Prostate gland (tissue), 2 donors: ENCODE results near the gene SLC1A7. TPM values are rescaled to one million over a fixed set of nuclear protein-coding genes. Genes with fewer than 3 reads are reported as not detected.

ENCODE experiments used
- DNase-seq: peaks from one replicate; pipeline ENCODE4 v3.0.0-alpha.2; 2019; ENCODE audit warnings: low spot score
- H3K27ac ChIP-seq, 2 donors: fragments of 200-600 bp; sonication (generic); 2 replicates each; pipeline ENCODE4 v1.5.1; 2017 to 2019
- H3K27me3 ChIP-seq: fragments of 200-600 bp; sonication (generic); replicated peaks from 2 replicates; pipeline ENCODE4 v1.5.1; 2019; ENCODE audit not compliant: insufficient read depth
- H3K36me3 ChIP-seq, 2 donors: fragments of 200-600 bp; sonication (generic); 1 replicate in 1 of 2; 2 replicates in 1 of 2; pipeline versions ENCODE4 v1.5.1 to v1.8.1; 2017 to 2019
- H3K4me1 ChIP-seq: fragments of 200-600 bp; sonication (generic); replicated peaks from 2 replicates; pipeline ENCODE4 v1.5.1; 2019
- H3K4me3 ChIP-seq, 2 donors: fragments of 200-600 bp; sonication (generic); 2 replicates each; pipeline ENCODE4 v1.5.1; 2017 to 2019
- H3K9me3 ChIP-seq: fragments of 200-600 bp; sonication (generic); 2 replicates; pipeline ENCODE4 v1.5.1; 2017
- POLR2A ChIP-seq: fragments of 450-650 bp; IDR thresholded peaks from one replicate; pipeline ENCODE4 v1.6.1; 2016; ENCODE audit warnings: antibody characterized with exemption, mild to moderate bottlenecking
- POLR2AphosphoS5 ChIP-seq: sonication (generic); formaldehyde crosslinking; IDR thresholded peaks from one replicate; pipeline ENCODE4 v1.6.1; 2017; ENCODE audit warnings: antibody characterized with exemption
- WGBS: methylation state at CpG from one replicate; pipeline ENCODE4 v1.1.5; 2018; 5-methylcytosine and 5-hydroxymethylcytosine counted together
- intact Hi-C: fragments of 100-400 bp; cut with DNase I; formaldehyde crosslinking; loops from one replicate; pipeline ENCODE4 v1.14.2; 2022
- total RNA-seq, 2 donors: library from RNA; depleted of rRNA; stranded (reverse); fragments of >200 nt; gene quantifications; one replicate each; pipeline ENCODE4 v1.1.0, GENCODE V29; 2016
- TF ChIP-seq, protein P1 (sequence below), 4 experiments: fragments of 200-600 bp in 2 of 4; fragments of 450-650 bp in 2 of 4; sonication (generic) in 2 of 4; IDR thresholded peaks; 1 replicate in 3 of 4; 2 replicates in 1 of 4; pipeline ENCODE4 v1.5.1; 2016 to 2019; ENCODE audit warnings: antibody characterized with exemption in 4 of 4, mild to moderate bottlenecking in 2 of 4, moderate library complexity in 2 of 4

SLC1A7 gene
- total RNA-seq, 2 donors from 2014 or later = 1.8 TPM; not detected in 1

DNA sequence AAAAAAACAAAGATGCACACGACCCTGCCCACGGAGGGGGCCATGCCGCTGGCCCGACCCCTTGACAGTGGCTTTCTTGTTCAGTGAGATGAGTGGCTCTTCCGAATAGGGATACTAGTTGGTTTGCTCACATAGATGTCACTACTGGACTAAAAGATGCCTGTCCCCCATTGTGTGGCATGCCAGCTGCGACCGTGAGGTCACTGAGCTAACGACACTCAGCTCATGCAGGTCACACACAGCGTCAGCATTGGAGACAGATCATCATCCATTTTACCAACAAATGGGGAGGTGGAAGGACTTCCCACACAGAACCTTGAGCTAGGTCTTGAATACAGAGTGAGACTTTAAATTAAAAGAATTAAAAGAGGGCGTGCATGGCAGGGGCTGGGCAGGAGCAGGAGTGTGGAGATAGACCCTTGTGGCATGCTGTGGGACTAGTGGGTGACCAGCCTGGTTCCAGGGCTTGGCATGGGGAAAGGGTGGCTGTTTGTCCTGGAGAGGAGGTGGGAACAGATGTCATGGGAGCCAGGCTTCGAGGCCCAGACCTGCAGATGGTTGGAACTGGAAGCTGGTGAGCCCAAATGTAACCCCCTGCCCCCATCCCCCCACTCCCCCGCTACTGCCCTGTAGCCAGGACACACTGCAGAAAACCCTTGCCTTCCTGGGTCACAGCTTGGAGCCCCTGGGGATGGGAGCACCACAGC, 12.4 kb downstream of the SLC1A7 start:
- 83% methylated on average over 11 of the region's 12 CpGs for WGBS
- Histone ChIP-seq H3K27me3 (no peaks in the 10 kb centered on the region), H3K36me3 (no peaks in the 10 kb centered on the region), H3K9me3 (no peaks in the 10 kb centered on the region), H3K27ac (peak overlapping the region in 1 of 2 donors; percentile 41), H3K4me1 (no peaks in the 10 kb centered on the region), H3K4me3 (no peak overlapping the region)
- TF ChIP-seq POLR2A (no peak), POLR2AphosphoS5 (no peak)
- TF ChIP-seq, protein P1, sequence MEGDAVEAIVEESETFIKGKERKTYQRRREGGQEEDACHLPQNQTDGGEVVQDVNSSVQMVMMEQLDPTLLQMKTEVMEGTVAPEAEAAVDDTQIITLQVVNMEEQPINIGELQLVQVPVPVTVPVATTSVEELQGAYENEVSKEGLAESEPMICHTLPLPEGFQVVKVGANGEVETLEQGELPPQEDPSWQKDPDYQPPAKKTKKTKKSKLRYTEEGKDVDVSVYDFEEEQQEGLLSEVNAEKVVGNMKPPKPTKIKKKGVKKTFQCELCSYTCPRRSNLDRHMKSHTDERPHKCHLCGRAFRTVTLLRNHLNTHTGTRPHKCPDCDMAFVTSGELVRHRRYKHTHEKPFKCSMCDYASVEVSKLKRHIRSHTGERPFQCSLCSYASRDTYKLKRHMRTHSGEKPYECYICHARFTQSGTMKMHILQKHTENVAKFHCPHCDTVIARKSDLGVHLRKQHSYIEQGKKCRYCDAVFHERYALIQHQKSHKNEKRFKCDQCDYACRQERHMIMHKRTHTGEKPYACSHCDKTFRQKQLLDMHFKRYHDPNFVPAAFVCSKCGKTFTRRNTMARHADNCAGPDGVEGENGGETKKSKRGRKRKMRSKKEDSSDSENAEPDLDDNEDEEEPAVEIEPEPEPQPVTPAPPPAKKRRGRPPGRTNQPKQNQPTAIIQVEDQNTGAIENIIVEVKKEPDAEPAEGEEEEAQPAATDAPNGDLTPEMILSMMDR (IDR thresholded peaks at IDR 0.05) = no peak
- DNase-seq = no peak
- intact Hi-C loops = no loop called here

DNA sequence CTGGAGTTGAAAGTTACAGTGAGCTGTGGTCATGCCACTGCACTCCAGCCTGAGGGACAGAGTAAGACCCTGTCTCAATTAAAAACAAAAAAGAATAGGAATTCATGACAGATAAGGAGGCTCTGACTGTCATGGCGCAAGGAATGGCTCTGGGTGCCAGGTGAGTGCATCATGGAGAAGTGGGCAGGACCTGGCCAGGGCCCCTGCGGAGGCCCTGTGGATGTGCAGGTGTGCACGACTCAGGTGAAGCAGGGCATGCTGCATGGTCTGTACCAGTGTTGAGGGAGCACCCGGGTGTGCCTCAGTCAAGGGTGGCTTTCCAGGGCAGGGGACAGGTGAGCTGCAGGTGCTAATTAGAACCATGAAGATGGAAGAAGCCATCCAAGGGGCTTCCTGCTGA, 14.0 kb downstream of the SLC1A7 start:
- H3K4me1 ChIP-seq = no peaks in the 10 kb centered on the region

DNA sequence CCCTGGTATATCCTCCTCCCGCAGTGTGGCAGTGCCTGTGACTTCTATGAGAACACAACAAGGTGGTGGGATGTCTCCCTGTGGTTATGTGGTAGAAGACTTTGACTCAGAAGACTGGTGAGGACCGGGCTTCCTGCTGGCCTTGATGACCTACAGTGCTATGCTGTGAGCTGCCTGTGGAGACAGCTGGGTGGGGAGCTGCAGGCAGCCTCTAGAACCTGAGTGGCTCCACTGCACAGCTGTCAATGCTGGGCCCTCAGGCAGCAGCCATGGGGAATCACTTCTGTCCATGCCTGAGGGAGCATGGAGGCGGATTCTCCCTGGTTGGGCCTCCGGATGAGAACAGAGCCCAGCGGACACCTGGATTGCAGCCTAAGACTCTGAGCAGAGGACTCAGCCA, 14.9 kb downstream of the SLC1A7 start:
- no peak overlapping the region for H3K4me3 ChIP-seq
- 92% methylated on average over 5 of the region's 5 CpGs for WGBS
- H3K9me3 ChIP-seq = no peaks in the 10 kb centered on the region
- intact Hi-C loops = no loop called here
- H3K27ac ChIP-seq = no peak overlapping the region
- no peaks in the 10 kb centered on the region for H3K27me3 ChIP-seq
- TF ChIP-seq POLR2A (no peak), POLR2AphosphoS5 (no peak)
- TF ChIP-seq, protein P1 (IDR thresholded peaks at IDR 0.05) = no peak
- no peaks in the 10 kb centered on the region for H3K36me3 ChIP-seq
- no peaks in the 10 kb centered on the region for H3K4me1 ChIP-seq
- DNase-seq = no peak

More for the DNA sequence above, 14.0 kb downstream of the SLC1A7 start:
- Histone ChIP-seq H3K27ac (no peak overlapping the region), H3K36me3 (no peaks in the 10 kb centered on the region), H3K9me3 (no peaks in the 10 kb centered on the region), H3K27me3 (no peaks in the 10 kb centered on the region), H3K4me3 (no peak overlapping the region)
- intact Hi-C loops = no loop called here
- no peak for DNase-seq
- TF ChIP-seq POLR2AphosphoS5 (no peak), POLR2A (no peak)
- TF ChIP-seq, protein P1 (IDR thresholded peaks at IDR 0.05) = no peak
- 92% methylated on average over 4 of the region's 4 CpGs for WGBS

GRCh38 chr1:53126495-53126894, 15.9 kb downstream of the SLC1A7 start:
- H3K27me3 ChIP-seq = no peaks in the 10 kb centered on the region
- 56% methylated on average over 1 of the region's 1 CpG for WGBS
- peak overlapping the region in 1 of 2 donors; percentile 43 for H3K27ac ChIP-seq
- no peaks in the 10 kb centered on the region for H3K4me1 ChIP-seq
- no peaks in the 10 kb centered on the region for H3K9me3 ChIP-seq
- TF ChIP-seq POLR2A (no peak), POLR2AphosphoS5 (no peak)
- TF ChIP-seq, protein P1 (IDR thresholded peaks at IDR 0.05) = no peak
- DNase-seq = no peak
- intact Hi-C loops = no loop called here
- H3K4me3 ChIP-seq = no peak overlapping the region
- no peaks in the 10 kb centered on the region for H3K36me3 ChIP-seq
